ENCODE measurements around the gene GABBR2. TPM values are rescaled to one million over a fixed set of nuclear protein-coding genes. Genes with fewer than 3 reads are reported as not detected.

GABBR2 gene
- total RNA-seq, 1 experiment from 2014 or later: 6.3 TPM

- no TSS peak for BruUV-seq (replicated peaks)
- POLR2A ChIA-PET: no interaction called here
- DNase-seq (ENCODE audit: low read depth, low spot score): no peak
- no peaks in the 10 kb centered on the region for H3K36me3 ChIP-seq (ENCODE audit: control insufficient read depth, insufficient read depth, low read length)
- H3K9me3 ChIP-seq (ENCODE audit: control insufficient read depth, insufficient read depth, low read depth, low read length): no peaks in the 10 kb centered on the region
- in situ Hi-C loops (cut with HindIII; ENCODE audit: low pct_unique_long_range_greater_than_20kb, low sequenced_read_pairs) (no loop called here), intact Hi-C loops (cut with micrococcal nuclease; ENCODE audit: unreplicated experiment) (no loop called here)
- TF ChIP-seq TCF7L2 (IDR thresholded peaks at IDR 0.05; ENCODE audit: low read depth, low read length) (no peak), SIN3A (IDR thresholded peaks at IDR 0.05; ENCODE audit: borderline replicate concordance, insufficient read depth, low read depth, low read length) (no peak), CTCF (IDR thresholded peaks at IDR 0.05) (no peak), POLR2AphosphoS5 (IDR thresholded peaks at IDR 0.05; ENCODE audit: low read depth, low read length) (no peak), REST (IDR thresholded peaks at IDR 0.05; ENCODE audit: insufficient read depth in 1 of 2, low read depth in 2 of 2, low read length in 1 of 2) (no peak)
- H3K4me3 ChIP-seq (ENCODE audit: low read depth in 2 of 2, low read length in 2 of 2): no peak overlapping the region
- no peaks in the 10 kb centered on the region for H3K4me1 ChIP-seq (ENCODE audit: control insufficient read depth, insufficient read depth, low read length)
- CTCF ChIA-PET: interaction anchor here (0.6 kb wide), 1 partner anchor 463 kb away, joined by 5 read pairs; no protein-coding TSS in a partner anchor
- no peak overlapping the region for H3K27ac ChIP-seq (ENCODE audit: low read length)
- no peak for ATAC-seq
- H3K27me3 ChIP-seq (ENCODE audit: control insufficient read depth, insufficient read depth, low read length): no peaks in the 10 kb centered on the region
Measured at GRCh38 chr9:98310752-98311392, 397.9 kb downstream of the GABBR2 start.

GRCh38 chr9:98306384-98307145 lies 402.2 kb downstream of the GABBR2 start:
- POLR2A ChIA-PET: interaction anchor here (0.6 kb wide), 1 partner anchor 12 kb away, joined by 3 read pairs; no protein-coding TSS in a partner anchor
- no peaks in the 10 kb centered on the region for H3K9me3 ChIP-seq (ENCODE audit: control insufficient read depth, insufficient read depth, low read depth, low read length)
- no peak for TF ChIP-seq SIN3A (IDR thresholded peaks at IDR 0.05; ENCODE audit: borderline replicate concordance, insufficient read depth, low read depth, low read length)
- TF ChIP-seq REST (IDR thresholded peaks at IDR 0.05; ENCODE audit: insufficient read depth in 1 of 2, low read depth in 2 of 2, low read length in 1 of 2): no peak
- TF ChIP-seq POLR2AphosphoS5 (IDR thresholded peaks at IDR 0.05; ENCODE audit: low read depth, low read length): no peak
- TF ChIP-seq TCF7L2 (IDR thresholded peaks at IDR 0.05; ENCODE audit: low read depth, low read length): no peak
- no peaks in the 10 kb centered on the region for H3K4me1 ChIP-seq (ENCODE audit: control insufficient read depth, insufficient read depth, low read length)
- intact Hi-C loops (cut with micrococcal nuclease; ENCODE audit: unreplicated experiment): no loop called here
- CTCF ChIA-PET: interaction anchor here (0.6 kb wide), 1 partner anchor 269 kb away, joined by 3 read pairs; no protein-coding TSS in a partner anchor
- H3K27me3 ChIP-seq (ENCODE audit: control insufficient read depth, insufficient read depth, low read length): no peaks in the 10 kb centered on the region
- in situ Hi-C loops (cut with HindIII; ENCODE audit: low pct_unique_long_range_greater_than_20kb, low sequenced_read_pairs): no loop called here
- DNase-seq (ENCODE audit: low read depth, low spot score): no peak
- no TSS peak for BruUV-seq (replicated peaks)
- H3K27ac ChIP-seq (ENCODE audit: low read length): no peak overlapping the region
- no peak for ATAC-seq
- no peaks in the 10 kb centered on the region for H3K36me3 ChIP-seq (ENCODE audit: control insufficient read depth, insufficient read depth, low read length)
- H3K4me3 ChIP-seq (ENCODE audit: low read depth in 2 of 2, low read length in 2 of 2): no peak overlapping the region
